Motor neuron (in vitro differentiated cells): ENCODE measurements around the gene HBS1L. TPM values are rescaled to one million over a fixed set of nuclear protein-coding genes. Genes with fewer than 3 reads are reported as not detected.
A peak's percentile ranks its signal among the peaks of the same experiment; 100 is the strongest.
"Not testable (repeated sequence)": the region's sequence is repeated elsewhere in the genome, so short reads cannot be mapped to it uniquely, and the experiment has no call there.

Experiments
- ATAC-seq, 8 experiments: fragments of 200-7000 bp; cut with Tn5 transposase; replicated peaks in 6 of 8; 2 replicates each; pipeline ENCODE4 v1.8.0; 2021; ENCODE audit warnings: mild to moderate bottlenecking in 8 of 8, moderate library complexity in 8 of 8
- H3K27ac ChIP-seq, 2 donors: fragments of 250-450 bp; sonication (Bioruptor Pico); 2 replicates each; pipeline ENCODE4 v1.9.0; 2021; ENCODE audit warnings: antibody characterized with exemption in 2 of 2, mild to moderate bottlenecking in 2 of 2, moderate library complexity in 1 of 2
- H3K4me1 ChIP-seq, 2 donors: fragments of 250-450 bp; sonication (Bioruptor Pico); replicated peaks in 1 of 2; 2 replicates each; pipeline ENCODE4 v1.6.1; 2021; ENCODE audit warnings: antibody characterized with exemption in 2 of 2, mild to moderate bottlenecking in 2 of 2, moderate library complexity in 1 of 2
- H3K4me3 ChIP-seq, 5 donors: fragments of 250-450 bp; sonication (Bioruptor Pico); 2 replicates each; pipeline ENCODE4 v1.9.0; 2021; ENCODE audit warnings: antibody characterized with exemption in 5 of 5, mild to moderate bottlenecking in 5 of 5, moderate library complexity in 4 of 5
- WGBS, 10 experiments: fragments of 450-650 bp; shearing (Covaris generic); methylation state at CpG; one replicate each; pipeline ENCODE4 v1.0.0; 2022; 5-methylcytosine and 5-hydroxymethylcytosine counted together
- in situ Hi-C, 9 experiments: fragments of 400-800 bp; cut with MboI; loops; one replicate each; pipeline ENCODE4 v1.15.0; 2021; ENCODE audit warnings: low sequenced_read_pairs in 9 of 9, low pct_unique_long_range_greater_than_20kb in 2 of 9; ENCODE audit not compliant: unreplicated experiment in 9 of 9
- total RNA-seq, 8 experiments: library from RNA; unstranded; fragments of 300-600 nt; gene quantifications; 2 replicates each; pipeline versions ENCODE4 v1.2.3 to v1.2.4, GENCODE V29; 2022

The HBS1L gene
- total RNA-seq, 8 experiments from 2014 or later, result 55.8 to 100 (median 75.9) TPM

- no peak for ATAC-seq
- WGBS, 10 experiments, result 50 to 100% (median 89%) methylated on average over 1 to 2 of the region's 2 CpGs; no CpG with 5 or more reads in 2 of the 10 experiments
- Histone ChIP-seq H3K4me3 (no peak overlapping the region), H3K27ac (no peak overlapping the region), H3K4me1 (no peaks in the 10 kb centered on the region)
- in situ Hi-C loops, result no loop called here
Observed at GRCh38 chr6:135067911-135068310, 13.3 kb upstream of the HBS1L start.

GRCh38 chr6:135066806-135067205 is 12.2 kb upstream of the HBS1L start:
- no peak overlapping the region for H3K4me3 ChIP-seq
- in situ Hi-C loops, result no loop called here
- WGBS, 10 experiments, result 0 to 100% (median 63%) methylated on average over 1 to 3 of the region's 3 CpGs

GRCh38 chr6:135066397-135066796 is 11.8 kb upstream of the HBS1L start:
- in situ Hi-C loops, result no loop called here
- no peaks in the 10 kb centered on the region for H3K4me1 ChIP-seq
- ATAC-seq, result no peak
- H3K27ac ChIP-seq, result no peak overlapping the region
- WGBS, 10 experiments, result 58 to 100% (median 88%) methylated on average over 1 to 2 of the region's 2 CpGs; no CpG with 5 or more reads in 2 of the 10 experiments
- H3K4me3 ChIP-seq, result no peak overlapping the region

More at GRCh38 chr6:135066806-135067205, 12.2 kb upstream of the HBS1L start:
- no peak overlapping the region for H3K27ac ChIP-seq
- ATAC-seq, result no peak
- H3K4me1 ChIP-seq, result no peaks in the 10 kb centered on the region

- H3K27ac ChIP-seq, result no peak overlapping the region
- in situ Hi-C loops, result no loop called here
- H3K4me1 ChIP-seq, result no peaks in the 10 kb centered on the region
- no peak overlapping the region for H3K4me3 ChIP-seq
- WGBS, 10 experiments, result 80 to 86% methylated on average over 1 of the region's 1 CpG; no CpG with 5 or more reads in 8 of the 10 experiments
- no peak for ATAC-seq
Observed at GRCh38 chr6:135064586-135064985, 10.0 kb upstream of the HBS1L start.

- in situ Hi-C loops, result no loop called here
- H3K27ac ChIP-seq, result no peak overlapping the region
- 0 to 100% (median 51%) methylated on average over 1 to 3 of the region's 3 CpGs; no CpG with 5 or more reads in 3 of the 10 experiments for WGBS, 10 experiments
- no peak overlapping the region for H3K4me3 ChIP-seq
- H3K4me1 ChIP-seq, result no peaks in the 10 kb centered on the region
- no peak for ATAC-seq
Observed at GRCh38 chr6:135063926-135064325, 9.3 kb upstream of the HBS1L start.

GRCh38 chr6:135062735-135063134 is 8.1 kb upstream of the HBS1L start:
- WGBS, 10 experiments, result 31 to 100% (median 82%) methylated on average over 1 to 6 of the region's 7 CpGs
- in situ Hi-C loops, result no loop called here
- Histone ChIP-seq H3K4me1 (no peaks in the 10 kb centered on the region), H3K4me3 (no peak overlapping the region), H3K27ac (no peak overlapping the region)
- ATAC-seq, result peak in 1 of 8 experiments; percentile 42

- WGBS, 10 experiments, result 57 to 100% (median 76%) methylated on average over 1 to 4 of the region's 4 CpGs; no CpG with 5 or more reads in 1 of the 10 experiments
- Histone ChIP-seq H3K27ac (no peak overlapping the region), H3K4me1 (peaks cover 3 to 7% of the 10 kb centered on the region in 2 donors), H3K4me3 (no peak overlapping the region)
- in situ Hi-C loops, result no loop called here
- ATAC-seq, result no peak
Observed at GRCh38 chr6:135060076-135060475, 5.5 kb upstream of the HBS1L start.

GRCh38 chr6:135058299-135058698 is 3.7 kb upstream of the HBS1L start:
- ATAC-seq, in situ Hi-C loops: not testable (repeated sequence)
- 57 to 94% (median 89%) methylated on average over 1 to 11 of the region's 11 CpGs; no CpG with 5 or more reads in 2 of the 10 experiments for WGBS, 10 experiments

GRCh38 chr6:135056632-135057031 is 2.0 kb upstream of the HBS1L start:
- H3K4me1 ChIP-seq, result peaks cover 13 to 17% of the 10 kb centered on the region in 2 donors
- no peak overlapping the region for H3K27ac ChIP-seq
- H3K4me3 ChIP-seq, result no peak overlapping the region
- in situ Hi-C loops, result no loop called here
- 50 to 100% (median 87%) methylated on average over 2 to 5 of the region's 5 CpGs; no CpG with 5 or more reads in 1 of the 10 experiments for WGBS, 10 experiments
- no peak for ATAC-seq

More at GRCh38 chr6:135058299-135058698, 3.7 kb upstream of the HBS1L start:
- H3K27ac ChIP-seq, H3K4me3 ChIP-seq: not testable (repeated sequence)
- H3K4me1 ChIP-seq, result peaks cover 9 to 12% of the 10 kb centered on the region in 2 donors

GRCh38 chr6:135054226-135054568 is 425 bp downstream of the HBS1L start:
- peak overlapping the region; percentile 81 to 91 for H3K27ac ChIP-seq
- WGBS, 10 experiments, result 0 to 8% (median 0%) methylated on average over 1 to 9 of the region's 9 CpGs; no CpG with 5 or more reads in 1 of the 10 experiments
- peak overlapping the region; percentile 48 to 91 (median 83) for H3K4me3 ChIP-seq
- in situ Hi-C loops, result no loop called here
- peak in 4 of 8 experiments; percentile 4 to 27 (median 10) for ATAC-seq
- H3K4me1 ChIP-seq, result peaks cover 13 to 17% of the 10 kb centered on the region in 2 donors

- Histone ChIP-seq H3K27ac (no peak overlapping the region), H3K4me3 (peak overlapping the region; percentile 48 to 91 (median 83)), H3K4me1 (peaks cover 13 to 17% of the 10 kb centered on the region in 2 donors)
- in situ Hi-C loops, result no loop called here
- ATAC-seq, result no peak
- 0 to 57% (median 17%) methylated on average over 1 to 2 of the region's 2 CpGs; no CpG with 5 or more reads in 1 of the 10 experiments for WGBS, 10 experiments
Observed at GRCh38 chr6:135053406-135053805, 1.2 kb downstream of the HBS1L start.

- Histone ChIP-seq H3K4me3 (peak overlapping the region in 1 of 5 donors; percentile 88), H3K4me1 (peaks cover 13 to 17% of the 10 kb centered on the region in 2 donors), H3K27ac (no peak overlapping the region)
- in situ Hi-C loops, result no loop called here
- WGBS, 10 experiments, result 20 to 80% (median 60%) methylated on average over 1 to 3 of the region's 3 CpGs; no CpG with 5 or more reads in 1 of the 10 experiments
- ATAC-seq, result no peak
Observed at GRCh38 chr6:135052939-135053338, 1.7 kb downstream of the HBS1L start.

- in situ Hi-C loops, result no loop called here
- Histone ChIP-seq H3K27ac (no peak overlapping the region), H3K4me1 (peaks cover 9% of the 10 kb centered on the region in 2 donors), H3K4me3 (no peak overlapping the region)
- ATAC-seq, result no peak
- 80 to 100% (median 100%) methylated on average over 1 to 2 of the region's 2 CpGs for WGBS, 10 experiments
Observed at GRCh38 chr6:135048915-135049314, 5.7 kb downstream of the HBS1L start.

- 60 to 100% (median 94%) methylated on average over 1 to 3 of the region's 4 CpGs; no CpG with 5 or more reads in 1 of the 10 experiments for WGBS, 10 experiments
- H3K4me1 ChIP-seq, result no peaks in the 10 kb centered on the region
- ATAC-seq, result peak in 1 of 8 experiments; percentile 58
- no peak overlapping the region for H3K27ac ChIP-seq
- in situ Hi-C loops, result no loop called here
- no peak overlapping the region for H3K4me3 ChIP-seq
Observed at GRCh38 chr6:135047336-135047735, 7.3 kb downstream of the HBS1L start.
